Ascending aorta (tissue), 2 donors: ENCODE results near the gene C11orf68. TPM values are rescaled to one million over a fixed set of nuclear protein-coding genes. Genes with fewer than 3 reads are reported as not detected.
A peak's percentile ranks its signal among the peaks of the same experiment; 100 is the strongest.

ENCODE experiments used
- DNase-seq, 2 donors: peaks; one replicate each; pipeline ENCODE4 v3.0.0-alpha.2; 2019; ENCODE audit warnings: low spot score in 2 of 2
- H3K27ac ChIP-seq, 2 donors: fragments of 200-600 bp; sonication (generic); one replicate each; pipeline ENCODE4 v1.5.1; 2016 to 2017; ENCODE audit warnings: mild to moderate bottlenecking in 1 of 2
- H3K27me3 ChIP-seq: fragments of 200-600 bp; sonication (generic); one replicate; pipeline ENCODE4 v1.5.1; 2017
- H3K36me3 ChIP-seq, 2 donors: fragments of 200-600 bp; sonication (generic); one replicate each; pipeline ENCODE4 v1.5.1; 2016
- H3K4me1 ChIP-seq, 2 donors: fragments of 200-600 bp; sonication (generic); one replicate each; pipeline ENCODE4 v1.5.1; 2016 to 2017; ENCODE audit warnings: mild to moderate bottlenecking in 1 of 2
- H3K4me3 ChIP-seq, 2 donors: fragments of 200-600 bp; sonication (generic); one replicate each; pipeline ENCODE4 v1.5.1; 2016 to 2017; ENCODE audit warnings: mild to moderate bottlenecking in 1 of 2
- H3K9me3 ChIP-seq, 2 donors: fragments of 200-600 bp; sonication (generic); one replicate each; pipeline ENCODE4 v1.5.1; 2016
- intact Hi-C: fragments of 100-400 bp; cut with DNase I; formaldehyde crosslinking; loops from one replicate; pipeline ENCODE4 v1.15.1; 2023
- total RNA-seq: library from RNA; depleted of rRNA; stranded (reverse); fragments of >200 nt; gene quantifications from one replicate; pipeline ENCODE4 v1.1.0, GENCODE V29; 2016
- TF ChIP-seq, protein P1 (sequence below), 3 experiments: fragments of 200-600 bp in 2 of 3; fragments of 450-650 bp in 1 of 3; sonication (generic) in 2 of 3; IDR thresholded peaks; one replicate each; pipeline ENCODE4 v1.5.1; 2016 to 2019; ENCODE audit warnings: antibody characterized with exemption in 3 of 3, mild to moderate bottlenecking in 1 of 3, moderate library complexity in 1 of 3

Gene C11orf68
- total RNA-seq, 1 donor from 2014 or later: 25.3 TPM

DNA sequence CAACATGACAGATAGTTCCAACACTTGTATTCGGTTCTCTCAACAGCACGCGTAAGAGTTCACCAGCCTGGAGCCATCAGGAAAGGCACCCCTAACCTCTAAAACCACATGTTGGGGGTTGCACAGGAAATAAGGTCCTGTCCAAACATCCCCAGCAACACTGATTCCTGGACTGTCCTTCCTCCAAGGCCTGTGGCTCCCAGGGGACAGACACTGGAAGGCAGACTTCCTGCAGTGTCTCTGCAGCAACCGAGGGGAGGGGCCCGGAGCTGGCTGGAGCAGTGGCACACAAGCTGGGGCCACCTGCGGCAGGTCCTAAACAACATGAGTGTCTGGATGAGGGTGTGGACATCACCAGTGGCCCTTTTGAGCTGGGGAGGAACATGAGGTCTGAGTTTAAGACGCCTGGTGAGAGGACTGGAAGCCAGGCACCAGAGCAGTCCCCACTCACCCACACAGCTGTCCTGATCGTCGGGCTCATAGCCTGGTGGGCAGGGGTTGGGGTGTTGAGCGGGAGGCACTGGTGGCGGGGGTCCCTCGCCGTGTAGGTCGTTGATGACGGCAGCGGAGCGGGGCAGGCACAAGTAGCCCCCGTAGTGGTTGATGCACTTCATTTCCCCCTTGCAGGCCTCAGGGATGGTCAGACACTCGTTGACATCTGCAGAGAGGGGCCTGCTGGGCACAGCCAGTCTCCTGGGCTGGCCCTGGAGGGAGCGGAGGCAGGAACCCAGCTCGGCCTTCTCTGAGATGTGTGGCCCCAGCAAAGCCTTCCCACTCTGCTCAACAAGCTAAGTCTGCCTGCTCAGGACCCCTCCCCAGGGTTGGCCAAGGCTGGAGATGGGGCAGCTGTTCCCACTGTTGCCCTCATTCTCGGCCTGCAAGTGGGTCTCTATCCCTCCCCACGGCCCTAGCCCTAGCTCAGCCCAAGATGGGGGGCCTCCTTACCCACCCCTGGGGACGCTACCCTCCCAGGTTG is 47.9 kb downstream of the C11orf68 start:
- Histone ChIP-seq H3K27ac (peak overlapping the region; percentile 92 to 99), H3K36me3 (peaks cover 19 to 36% of the 10 kb centered on the region in 2 donors), H3K27me3 (no peaks in the 10 kb centered on the region), H3K9me3 (no peaks in the 10 kb centered on the region), H3K4me1 (peaks cover 3 to 17% of the 10 kb centered on the region in 2 donors), H3K4me3 (peak overlapping the region in 1 of 2 donors; percentile 92)
- intact Hi-C loops: no loop called here
- no peak for DNase-seq
- TF ChIP-seq, protein P1, sequence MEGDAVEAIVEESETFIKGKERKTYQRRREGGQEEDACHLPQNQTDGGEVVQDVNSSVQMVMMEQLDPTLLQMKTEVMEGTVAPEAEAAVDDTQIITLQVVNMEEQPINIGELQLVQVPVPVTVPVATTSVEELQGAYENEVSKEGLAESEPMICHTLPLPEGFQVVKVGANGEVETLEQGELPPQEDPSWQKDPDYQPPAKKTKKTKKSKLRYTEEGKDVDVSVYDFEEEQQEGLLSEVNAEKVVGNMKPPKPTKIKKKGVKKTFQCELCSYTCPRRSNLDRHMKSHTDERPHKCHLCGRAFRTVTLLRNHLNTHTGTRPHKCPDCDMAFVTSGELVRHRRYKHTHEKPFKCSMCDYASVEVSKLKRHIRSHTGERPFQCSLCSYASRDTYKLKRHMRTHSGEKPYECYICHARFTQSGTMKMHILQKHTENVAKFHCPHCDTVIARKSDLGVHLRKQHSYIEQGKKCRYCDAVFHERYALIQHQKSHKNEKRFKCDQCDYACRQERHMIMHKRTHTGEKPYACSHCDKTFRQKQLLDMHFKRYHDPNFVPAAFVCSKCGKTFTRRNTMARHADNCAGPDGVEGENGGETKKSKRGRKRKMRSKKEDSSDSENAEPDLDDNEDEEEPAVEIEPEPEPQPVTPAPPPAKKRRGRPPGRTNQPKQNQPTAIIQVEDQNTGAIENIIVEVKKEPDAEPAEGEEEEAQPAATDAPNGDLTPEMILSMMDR (IDR thresholded peaks at IDR 0.05): no peak

DNA sequence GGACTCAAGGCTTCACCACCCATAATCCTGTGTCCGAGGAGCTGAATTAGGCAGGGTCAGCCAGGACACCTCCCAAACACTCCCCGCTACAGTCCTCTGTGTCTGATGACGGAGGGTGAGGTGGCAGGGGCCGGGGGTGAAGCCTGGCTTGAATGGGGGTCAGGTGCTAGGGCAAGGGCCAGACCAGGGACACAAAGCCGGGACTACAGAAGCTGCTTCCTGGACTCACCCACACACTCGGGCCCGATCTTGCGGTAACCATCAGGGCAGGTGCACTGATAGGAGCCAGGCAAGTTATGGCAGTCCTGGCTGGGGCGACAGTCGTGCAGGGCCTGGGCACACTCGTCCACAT is 48.6 kb downstream of the C11orf68 start:
- Histone ChIP-seq H3K9me3 (no peaks in the 10 kb centered on the region), H3K4me1 (peaks cover 3 to 17% of the 10 kb centered on the region in 2 donors), H3K4me3 (no peak overlapping the region), H3K27me3 (no peaks in the 10 kb centered on the region), H3K27ac (peak overlapping the region; percentile 12 to 92), H3K36me3 (peaks cover 27 to 43% of the 10 kb centered on the region in 2 donors)
- intact Hi-C loops: no loop called here
- DNase-seq: no peak
- TF ChIP-seq, protein P1 (IDR thresholded peaks at IDR 0.05): no peak

DNA sequence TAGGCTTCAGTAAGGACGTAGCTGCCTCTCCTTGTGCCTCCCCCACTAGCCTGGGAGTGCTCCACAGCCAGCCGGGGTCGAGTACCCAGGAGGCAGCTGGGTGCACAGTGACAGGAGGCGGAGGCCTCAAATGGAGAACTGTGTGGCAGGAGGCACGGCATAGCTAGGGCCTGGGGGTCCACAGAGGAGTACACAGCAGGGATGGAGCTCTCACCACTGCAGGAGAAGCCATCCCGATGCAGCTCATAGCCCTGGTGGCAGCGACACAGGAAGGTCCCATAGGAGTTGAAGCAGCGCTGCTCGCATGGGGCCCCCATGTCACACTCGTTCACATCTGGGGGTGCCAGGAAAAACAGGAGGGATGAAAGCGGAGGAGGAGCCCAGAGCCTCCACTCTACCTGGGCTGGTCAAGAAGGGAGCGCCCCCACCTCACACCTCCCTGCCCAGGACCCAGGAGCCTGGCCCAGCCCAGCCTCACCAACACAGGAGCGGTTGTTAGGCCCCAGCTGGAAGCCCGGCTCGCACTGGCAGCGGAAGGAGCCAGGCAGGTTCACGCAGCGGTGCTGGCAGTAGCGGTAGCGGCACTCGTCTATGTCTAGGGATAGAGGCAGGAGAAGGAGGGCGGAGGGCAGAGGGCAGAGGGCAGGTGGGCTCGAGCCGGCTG is 49.1 kb downstream of the C11orf68 start:
- H3K4me3 ChIP-seq: no peak overlapping the region
- peaks cover 32 to 48% of the 10 kb centered on the region in 2 donors for H3K36me3 ChIP-seq
- no peak for DNase-seq
- H3K27me3 ChIP-seq: no peaks in the 10 kb centered on the region
- TF ChIP-seq, protein P1 (IDR thresholded peaks at IDR 0.05): no peak
- peaks cover 3 to 17% of the 10 kb centered on the region in 2 donors for H3K4me1 ChIP-seq
- no peaks in the 10 kb centered on the region for H3K9me3 ChIP-seq
- peak overlapping the region; percentile 12 to 92 for H3K27ac ChIP-seq
- intact Hi-C loops: no loop called here

DNA sequence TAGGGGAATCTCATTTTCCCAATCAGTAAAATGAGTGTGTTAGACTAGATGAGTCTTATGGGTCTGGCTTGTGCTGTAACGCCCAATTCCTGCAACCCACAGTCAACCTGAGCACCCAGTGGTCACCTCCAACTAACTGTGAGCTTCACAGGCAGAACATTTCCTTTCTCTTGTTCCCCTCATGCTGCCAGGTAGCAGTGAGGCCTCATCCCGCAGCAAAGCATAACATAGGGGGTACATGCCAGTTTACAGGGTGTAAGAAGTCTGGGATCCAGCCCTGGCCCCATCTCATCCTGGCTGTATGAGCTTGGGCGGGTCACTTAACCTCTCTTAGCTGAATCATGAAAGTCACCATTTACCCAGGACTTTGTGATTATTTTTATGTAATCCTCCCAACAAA is 50.0 kb downstream of the C11orf68 start:
- no peaks in the 10 kb centered on the region for H3K9me3 ChIP-seq
- H3K4me3 ChIP-seq: no peak overlapping the region
- DNase-seq: no peak
- H3K4me1 ChIP-seq: peaks cover 3 to 13% of the 10 kb centered on the region in 2 donors
- intact Hi-C loops: no loop called here
- peaks cover 40 to 57% of the 10 kb centered on the region in 2 donors for H3K36me3 ChIP-seq
- no peaks in the 10 kb centered on the region for H3K27me3 ChIP-seq
- no peak overlapping the region for H3K27ac ChIP-seq
- TF ChIP-seq, protein P1 (IDR thresholded peaks at IDR 0.05): no peak

DNA sequence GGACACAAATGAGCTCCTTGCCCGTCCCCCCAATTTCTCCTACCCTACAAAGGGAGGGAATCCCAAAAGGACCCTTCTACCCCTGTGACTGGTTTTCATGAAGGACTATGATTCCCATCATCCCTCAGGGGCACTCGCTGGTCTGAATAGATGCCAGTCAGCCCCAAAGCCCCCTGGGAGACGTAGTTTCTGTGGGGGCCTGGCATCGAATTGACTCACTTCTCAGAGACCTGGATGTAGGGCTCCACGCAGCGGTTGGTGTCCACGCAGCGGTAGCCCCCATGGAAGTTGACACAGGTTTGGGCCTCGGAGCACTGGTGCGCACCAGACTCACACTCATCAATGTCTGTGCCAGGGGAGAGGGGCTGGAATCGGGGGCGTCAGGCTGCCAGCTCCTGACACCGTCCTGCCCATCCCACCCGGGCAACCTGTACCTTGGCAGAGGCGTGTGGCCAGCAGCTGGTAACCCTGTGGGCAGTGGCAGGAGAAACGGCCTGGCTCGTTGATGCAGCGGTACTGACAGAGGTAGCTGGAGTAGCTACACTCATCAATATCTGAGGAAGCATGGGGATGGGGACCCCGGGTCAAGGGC is 50.7 kb downstream of the C11orf68 start:
- Histone ChIP-seq H3K4me1 (peaks cover 3 to 11% of the 10 kb centered on the region in 2 donors), H3K9me3 (no peaks in the 10 kb centered on the region), H3K36me3 (peaks cover 48 to 64% of the 10 kb centered on the region in 2 donors), H3K27me3 (no peaks in the 10 kb centered on the region), H3K4me3 (no peak overlapping the region), H3K27ac (no peak overlapping the region)
- no peak for DNase-seq
- intact Hi-C loops: no loop called here
- TF ChIP-seq, protein P1 (IDR thresholded peaks at IDR 0.05): no peak
